T-helper 9 cell (primary cell): ENCODE results near the gene SLC39A13.
A peak's percentile ranks its signal among the peaks of the same experiment; 100 is the strongest.

Experiments
- DNase-seq: peaks from one replicate; pipeline ENCODE4 v3.0.0-alpha.2; 2020

The SLC39A13 gene

GRCh38 chr11:47406896-47407745 is 1.3 kb upstream of the SLC39A13 start:
- DNase-seq = no peak

GRCh38 chr11:47408598-47409439 is 429 bp downstream of the SLC39A13 start:
- DNase-seq = no peak

- DNase-seq = no peak
These were observed 1.3 kb downstream of the SLC39A13 start for GRCh38 chr11:47409440-47410369.

DNA sequence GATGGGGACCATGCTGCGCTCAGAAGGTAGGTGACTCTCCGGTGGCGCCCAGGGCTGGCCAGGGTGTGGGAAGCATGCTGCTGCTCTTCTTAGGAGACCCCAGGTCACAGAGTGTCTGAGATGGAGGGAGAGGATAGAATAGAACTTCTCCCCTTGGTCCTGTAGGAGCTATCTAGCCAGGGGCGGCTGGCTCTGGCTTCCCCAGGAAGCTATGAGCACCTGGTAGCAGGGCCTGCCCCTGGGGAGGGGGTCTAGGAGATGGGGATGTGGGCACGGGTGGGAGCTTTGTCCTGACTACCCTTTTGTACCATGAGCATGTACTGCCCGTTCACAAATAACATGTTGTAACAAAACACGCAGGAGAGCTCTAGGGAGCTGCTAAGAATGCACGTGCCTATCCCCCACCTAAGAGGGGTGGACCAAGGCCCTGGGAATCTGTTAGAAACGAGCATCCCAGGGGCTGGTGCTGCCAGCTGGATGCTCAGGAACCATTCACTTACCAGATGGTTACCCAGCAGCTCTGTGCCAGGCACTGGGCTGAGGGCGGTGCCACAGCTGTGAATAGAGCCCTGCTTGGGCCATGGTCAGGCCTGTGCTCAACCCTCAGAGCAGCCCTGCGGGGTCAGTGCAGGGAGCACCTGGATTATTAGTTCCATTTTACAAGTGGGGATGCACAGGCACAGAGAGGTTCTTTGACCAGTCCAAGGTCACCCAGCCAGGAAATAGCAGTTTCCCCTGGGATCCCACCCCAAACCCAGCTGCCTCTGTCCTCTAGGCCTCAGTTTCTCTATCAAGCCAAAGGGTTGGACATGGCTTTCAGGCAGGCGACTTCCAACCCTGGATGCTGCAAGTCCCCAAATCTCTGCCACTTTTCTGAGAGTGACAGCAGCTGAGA is 2.2 kb downstream of the SLC39A13 start:
- DNase-seq = no peak

DNA sequence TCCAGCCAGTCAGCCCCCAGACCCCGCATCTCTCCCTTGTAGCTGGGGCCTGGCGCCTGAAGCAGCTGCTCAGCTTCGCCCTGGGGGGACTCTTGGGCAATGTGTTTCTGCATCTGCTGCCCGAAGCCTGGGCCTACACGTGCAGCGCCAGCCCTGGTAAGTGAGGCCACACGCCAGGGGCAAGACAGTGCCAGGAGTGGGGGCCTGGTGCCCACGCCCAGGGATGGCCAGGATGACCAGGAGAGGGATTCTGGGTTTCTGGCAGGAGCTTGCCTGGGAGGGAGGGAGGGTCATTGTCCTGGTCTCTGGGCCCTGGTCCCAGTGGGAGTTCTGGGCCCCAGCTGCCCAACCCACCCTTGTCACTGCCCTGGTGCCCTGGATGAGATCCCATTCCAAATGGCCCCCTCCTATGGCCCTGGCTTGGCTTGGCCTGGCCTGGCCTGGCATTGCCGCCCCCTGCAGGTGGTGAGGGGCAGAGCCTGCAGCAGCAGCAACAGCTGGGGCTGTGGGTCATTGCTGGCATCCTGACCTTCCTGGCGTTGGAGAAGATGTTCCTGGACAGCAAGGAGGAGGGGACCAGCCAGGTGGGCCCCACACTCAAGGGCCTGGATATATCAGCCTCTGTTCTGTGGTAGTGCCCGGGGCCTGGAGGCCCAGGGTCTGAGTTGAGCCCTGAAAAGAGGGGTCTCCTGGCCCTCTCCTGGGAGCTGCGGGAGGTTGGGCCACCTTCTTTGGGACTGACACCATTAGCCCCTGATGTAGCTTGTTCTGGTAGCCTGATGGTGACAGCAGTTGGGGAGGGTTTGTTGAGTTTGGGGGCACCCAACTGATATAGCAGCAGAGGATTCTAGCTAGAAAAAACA is 3.7 kb downstream of the SLC39A13 start:
- peak; percentile 48 for DNase-seq

DNA sequence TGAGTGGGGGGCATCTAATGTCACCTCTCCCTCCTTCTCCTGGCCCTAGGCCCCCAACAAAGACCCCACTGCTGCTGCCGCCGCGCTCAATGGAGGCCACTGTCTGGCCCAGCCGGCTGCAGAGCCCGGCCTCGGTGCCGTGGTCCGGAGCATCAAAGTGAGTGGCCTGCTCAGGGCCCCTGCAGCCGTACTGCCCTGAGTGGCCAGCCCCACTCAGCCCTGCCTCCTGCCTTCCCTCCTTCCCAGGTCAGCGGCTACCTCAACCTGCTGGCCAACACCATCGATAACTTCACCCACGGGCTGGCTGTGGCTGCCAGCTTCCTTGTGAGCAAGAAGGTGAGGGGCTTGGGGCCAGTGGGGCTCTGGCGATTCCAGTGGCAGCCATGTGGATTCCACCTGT is 5.0 kb downstream of the SLC39A13 start:
- DNase-seq = no peak

DNA sequence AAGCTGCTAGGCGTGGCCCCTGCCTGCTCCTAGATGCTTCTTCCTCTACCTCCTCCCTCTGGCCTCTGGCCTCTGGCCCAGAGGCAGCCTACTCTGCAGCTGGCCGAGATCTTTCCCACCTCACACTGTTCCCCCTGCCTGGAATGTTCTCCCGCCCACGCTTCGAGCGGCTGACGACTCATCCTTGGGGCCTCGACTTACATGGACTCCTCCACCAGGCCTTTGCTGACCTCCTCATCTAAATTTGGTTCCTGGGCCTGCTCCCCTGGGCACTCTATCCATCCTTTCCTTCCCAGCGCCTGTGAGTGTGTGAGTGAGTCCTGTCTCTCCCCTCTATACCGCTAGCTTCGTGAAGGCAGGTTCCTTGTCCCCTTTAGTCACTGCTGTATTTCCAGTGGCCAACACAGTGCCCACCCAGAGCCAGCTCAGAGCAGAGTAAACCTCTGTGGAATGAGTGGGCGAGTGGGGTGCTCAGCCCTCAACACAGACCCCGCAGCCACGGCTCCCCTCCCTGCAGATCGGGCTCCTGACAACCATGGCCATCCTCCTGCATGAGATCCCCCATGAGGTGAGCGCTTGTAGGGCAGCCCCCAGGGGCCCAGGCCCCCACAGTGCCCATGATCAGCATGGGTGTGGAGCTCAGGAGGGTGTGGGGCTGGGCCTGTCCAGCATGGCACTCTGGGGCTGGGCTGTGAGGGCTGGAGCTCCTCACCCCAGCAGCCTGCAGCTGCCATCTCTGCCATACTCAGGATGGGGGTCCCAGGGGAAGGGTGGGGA is 5.7 kb downstream of the SLC39A13 start:
- DNase-seq = no peak

DNA sequence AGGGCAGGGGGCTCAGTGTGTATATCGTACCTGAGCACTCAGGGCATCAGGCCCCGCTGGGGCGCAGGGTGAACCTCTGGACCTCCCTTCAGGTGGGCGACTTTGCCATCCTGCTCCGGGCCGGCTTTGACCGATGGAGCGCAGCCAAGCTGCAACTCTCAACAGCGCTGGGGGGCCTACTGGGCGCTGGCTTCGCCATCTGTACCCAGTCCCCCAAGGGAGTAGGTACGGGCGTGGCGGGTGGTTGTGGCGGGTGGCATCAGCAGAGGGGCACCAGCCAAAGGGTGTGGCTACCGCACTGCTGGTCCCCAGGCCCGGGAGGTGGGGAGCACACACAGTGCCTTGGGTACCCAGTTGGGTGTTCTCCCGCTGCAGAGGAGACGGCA is 6.3 kb downstream of the SLC39A13 start:
- no peak for DNase-seq

GRCh38 chr11:47415091-47415854 is 6.9 kb downstream of the SLC39A13 start:
- no peak for DNase-seq

- DNase-seq = no peak
These were observed 7.6 kb downstream of the SLC39A13 start for GRCh38 chr11:47415949-47416472.

GRCh38 chr11:47417712-47418111 is 9.3 kb downstream of the SLC39A13 start:
- no peak for DNase-seq

DNA sequence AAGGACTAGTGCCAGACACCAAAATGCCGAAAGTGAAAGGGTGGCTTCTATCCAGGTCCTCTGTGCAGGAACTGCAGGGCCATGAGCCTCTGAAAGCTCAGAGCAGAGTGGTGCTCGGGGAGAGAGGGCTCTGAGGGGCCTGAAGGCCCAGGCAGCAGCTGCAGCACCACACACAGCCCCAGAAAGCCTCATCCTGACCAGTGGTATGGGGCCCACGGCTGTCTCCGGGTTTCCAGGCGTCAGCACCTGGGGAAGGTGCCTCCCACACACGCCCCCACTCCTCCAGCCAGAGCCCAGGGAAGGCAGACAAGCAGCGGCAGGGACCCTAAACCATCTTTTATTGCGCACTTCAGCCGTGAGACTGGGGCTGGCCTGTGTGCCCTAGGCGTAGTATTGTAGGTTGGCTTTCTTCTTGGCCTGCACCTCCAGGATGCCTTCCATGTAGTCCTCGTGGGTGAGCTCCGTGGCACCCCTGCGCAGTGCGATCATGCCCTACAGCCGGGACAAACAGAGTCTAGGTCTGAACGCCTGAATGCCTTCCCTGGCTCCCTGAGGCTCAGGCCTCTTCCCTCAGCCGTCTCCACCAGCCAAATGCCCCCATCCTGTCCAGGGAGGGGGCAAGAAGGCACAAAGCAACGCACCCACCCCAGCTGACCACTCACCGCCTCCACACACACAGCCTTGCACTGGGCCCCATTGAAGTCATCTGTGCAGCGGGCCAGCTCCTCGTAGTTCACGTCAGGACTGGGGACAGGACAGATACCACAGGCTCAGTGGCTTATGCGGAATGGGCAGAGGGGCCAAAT is 10.3 kb downstream of the SLC39A13 start:
- no peak for DNase-seq

DNA sequence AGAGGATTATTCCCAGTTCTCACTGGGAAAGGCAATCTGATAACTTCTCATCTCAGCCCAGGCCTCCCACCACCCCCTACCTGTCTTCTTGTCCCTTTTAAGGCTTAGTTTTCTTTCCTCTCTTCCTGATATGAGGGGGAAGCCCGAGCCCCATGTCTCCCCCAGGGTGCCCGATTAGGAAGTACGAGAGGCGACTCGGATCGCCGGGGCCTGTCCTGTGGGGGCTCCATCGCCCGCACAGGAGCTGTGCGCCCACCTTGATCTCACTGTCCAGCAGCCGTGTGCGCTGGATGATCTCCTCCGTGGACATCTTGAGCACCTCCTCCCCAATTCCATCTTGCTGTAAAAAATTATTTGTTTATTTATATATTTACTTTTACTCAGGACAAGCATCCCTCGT is 17.2 kb downstream of the SLC39A13 start:
- DNase-seq = no peak

DNA sequence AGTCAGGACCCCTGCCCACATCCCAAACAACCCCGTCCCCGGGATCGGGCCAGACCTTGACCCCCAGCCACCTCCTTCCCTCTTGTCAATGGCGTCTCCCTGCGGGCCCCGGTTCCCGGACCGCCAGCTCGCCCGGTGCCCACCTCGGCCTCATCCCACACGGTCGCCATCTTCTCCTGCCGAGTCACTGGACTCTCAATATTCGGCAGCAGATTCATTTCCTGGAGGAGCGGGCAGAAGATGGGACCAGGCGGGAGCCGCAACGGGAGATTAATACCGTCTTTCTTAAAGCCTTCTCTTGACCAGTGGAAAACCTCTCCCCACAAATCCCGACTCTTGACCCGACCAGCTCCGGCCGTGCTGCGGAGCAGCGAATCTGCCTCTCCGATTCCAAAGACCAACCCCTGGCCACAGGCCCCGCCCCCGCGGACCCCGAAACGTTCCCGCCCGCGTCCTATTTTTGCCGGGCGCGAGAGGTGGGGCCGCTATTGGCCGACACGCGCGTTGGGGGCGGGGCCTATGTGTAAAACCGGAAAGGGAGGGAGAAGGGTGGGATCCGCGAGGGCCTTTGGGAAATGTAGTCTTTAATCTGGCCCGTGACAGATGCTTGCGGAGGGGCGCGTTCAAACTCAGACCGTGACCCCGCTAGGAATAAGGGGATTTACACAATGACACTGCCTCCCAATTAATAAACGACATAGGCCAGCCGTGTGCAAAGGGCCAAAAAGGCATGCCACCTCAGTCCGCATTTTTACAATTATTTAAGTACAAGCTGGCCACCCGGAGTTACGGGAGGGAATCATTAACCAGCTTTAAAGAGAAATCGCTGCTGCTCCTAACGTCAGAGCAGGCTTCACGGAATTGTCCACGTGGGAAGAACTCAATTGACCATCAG is 17.9 kb downstream of the SLC39A13 start, which contains the start of gene PSMC3:
TSS of gene PSMC3 (minus strand) at position 378 of the 895 bp plus-strand sequence. CDS start at position 218, 160 bp downstream.
- peak; percentile 98 for DNase-seq

DNA sequence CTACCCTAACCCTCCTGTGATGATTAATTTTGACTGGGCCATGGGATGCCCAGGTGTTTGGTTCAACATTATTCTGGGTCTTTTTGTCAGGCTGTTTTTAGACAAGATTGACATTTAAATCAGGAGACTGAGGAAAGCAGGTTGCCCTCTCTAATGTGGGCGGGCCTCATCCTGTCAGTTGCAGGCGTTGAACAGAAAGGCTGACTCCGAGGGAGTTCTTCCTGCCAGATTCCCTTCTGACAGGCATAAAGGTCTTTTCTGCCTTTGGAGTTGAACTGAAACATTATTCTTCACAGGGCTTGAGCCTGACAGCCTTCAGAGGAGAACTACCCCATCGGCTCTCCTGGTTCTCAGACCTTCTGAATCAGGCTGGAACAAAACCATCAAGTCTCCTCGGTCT is 22.1 kb downstream of the SLC39A13 start:
- no peak for DNase-seq

- no peak for DNase-seq
These were observed 23.1 kb downstream of the SLC39A13 start for GRCh38 chr11:47431356-47432083.
